IMR-90 (cell line): ENCODE data around the gene PRR22. TPM values are rescaled to one million over a fixed set of nuclear protein-coding genes. Genes with fewer than 3 reads are reported as not detected.

Experiments used
- ATAC-seq: fragments of 200-7000 bp; cut with Tn5 transposase; 2 replicates; pipeline ENCODE4 v1.9.1; 2020; ENCODE audit warnings: low read depth, mild to moderate bottlenecking, moderate library complexity
- BruUV-seq: library from RNA; stranded (reverse); fragments of 400-500 nt; replicated peaks from 2 replicates; lab custom pipeline; 2021; lab: Mats Ljungman, UMichigan
- CTCF ChIA-PET: fragments of 300-600 bp; formaldehyde crosslinking; extraction: SDS; loops from one replicate; lab custom pipeline; 2021; ENCODE audit warnings: antibody characterized with exemption; lab: Yijun Ruan, JAX
- POLR2A ChIA-PET: fragments of 300-600 bp; sonication (Branson Sonifier 250); formaldehyde crosslinking; loops from one replicate; lab custom pipeline; 2022; ENCODE audit warnings: antibody characterized with exemption; ENCODE audit not compliant: unreplicated experiment; lab: Charles Lee
- DNase-seq: peaks from one replicate; pipeline ENCODE4 v3.0.0; 2013
- H2AFZ ChIP-seq: replicated peaks from 2 replicates; pipeline ENCODE3; 2013; ENCODE audit warnings: low read length, mild to moderate bottlenecking; ENCODE audit not compliant: poor library complexity
- H2AK5ac ChIP-seq: 2 replicates; pipeline ENCODE4 v1.6.1; 2013; ENCODE audit warnings: low read depth, low read length, inconsistent platforms
- H2AK9ac ChIP-seq: replicated peaks from 2 replicates; pipeline ENCODE3; 2013; ENCODE audit warnings: mild to moderate bottlenecking, low read depth, low read length, moderate library complexity; ENCODE audit not compliant: poor library complexity
- H2BK120ac ChIP-seq: 2 replicates; pipeline ENCODE4 v1.6.1; 2013; ENCODE audit warnings: low read depth, low read length, inconsistent platforms
- H2BK15ac ChIP-seq: 3 replicates; pipeline ENCODE4 v1.6.1; 2013; ENCODE audit warnings: low read depth, low read length, inconsistent platforms
- H2BK20ac ChIP-seq: 2 replicates; pipeline ENCODE4 v1.6.1; 2013; ENCODE audit warnings: low read depth, mild to moderate bottlenecking, inconsistent platforms, low read length, moderate library complexity
- H2BK5ac ChIP-seq: 2 replicates; pipeline ENCODE4 v1.6.1; 2013; ENCODE audit warnings: mild to moderate bottlenecking, low read depth, low read length, inconsistent platforms; ENCODE audit not compliant: poor library complexity, severe bottlenecking
- H3K14ac ChIP-seq: replicated peaks from 2 replicates; pipeline ENCODE4 v1.6.1; 2013; ENCODE audit warnings: low read depth, low read length, inconsistent platforms
- H3K18ac ChIP-seq: 2 replicates; pipeline ENCODE4 v1.6.1; 2013; ENCODE audit warnings: low read depth, low read length, control low read depth
- H3K23ac ChIP-seq: 2 replicates; pipeline ENCODE4 v1.6.1; 2013; ENCODE audit warnings: low read depth, low read length, inconsistent platforms
- H3K27ac ChIP-seq: 2 replicates; pipeline ENCODE4 v1.5.1; 2013; ENCODE audit warnings: mild to moderate bottlenecking, control low read depth, low read length; ENCODE audit not compliant: insufficient read depth
- H3K27me3 ChIP-seq: 2 replicates; pipeline ENCODE4 v1.6.1; 2013; ENCODE audit warnings: low read length; ENCODE audit not compliant: control insufficient read depth, insufficient read depth
- H3K36me3 ChIP-seq: 2 replicates; pipeline ENCODE4 v1.6.1; 2013; ENCODE audit warnings: low read length, mixed read lengths; ENCODE audit not compliant: control insufficient read depth, insufficient read depth
- H3K4ac ChIP-seq: 2 replicates; pipeline ENCODE4 v1.6.1; 2013; ENCODE audit warnings: low read depth, low read length, inconsistent platforms
- H3K4me1 ChIP-seq: 2 replicates; pipeline ENCODE4 v1.6.1; 2013; ENCODE audit warnings: low read length, mixed read lengths; ENCODE audit not compliant: control insufficient read depth, insufficient read depth
- H3K4me2 ChIP-seq: 2 replicates; pipeline ENCODE4 v1.6.1; 2013; ENCODE audit warnings: low read depth, mild to moderate bottlenecking, control low read depth, low read length, moderate library complexity
- H3K4me3 ChIP-seq: 2 replicates; pipeline ENCODE4 v1.5.1; 2013; ENCODE audit warnings: low read depth, mild to moderate bottlenecking, control low read depth, low read length, moderate library complexity; ENCODE audit not compliant: insufficient read depth
- H3K56ac ChIP-seq: 2 replicates; pipeline ENCODE4 v1.6.1; 2013; ENCODE audit warnings: low read length, inconsistent platforms; ENCODE audit not compliant: insufficient read depth; ENCODE audit errors: extremely low read depth
- H3K79me1 ChIP-seq, 2 experiments: 2 replicates each; pipeline ENCODE4 v1.6.1; 2013; ENCODE audit warnings: low read length in 2 of 2, inconsistent platforms in 1 of 2, low read depth in 1 of 2
- H3K9ac ChIP-seq: 2 replicates; pipeline ENCODE4 v1.6.1; 2013; ENCODE audit warnings: low read depth, low read length, control low read depth
- H3K9me1 ChIP-seq: 2 replicates; pipeline ENCODE4 v1.6.1; 2013; ENCODE audit warnings: low read length, inconsistent platforms; ENCODE audit not compliant: insufficient read depth
- H3K9me3 ChIP-seq: 2 replicates; pipeline ENCODE4 v1.6.1; 2013; ENCODE audit warnings: low read length; ENCODE audit not compliant: control insufficient read depth, insufficient read depth
- H4K20me1 ChIP-seq: 2 replicates; pipeline ENCODE4 v1.6.1; 2013; ENCODE audit warnings: low read length, inconsistent platforms; ENCODE audit not compliant: insufficient read depth
- H4K5ac ChIP-seq: 2 replicates; pipeline ENCODE4 v1.6.1; 2013; ENCODE audit warnings: mild to moderate bottlenecking, low read depth, low read length, control low read depth
- H4K8ac ChIP-seq, 2 experiments: 2 replicates each; pipeline ENCODE4 v1.6.1; 2013; ENCODE audit warnings: low read depth in 2 of 2, low read length in 2 of 2, control low read depth in 1 of 2, inconsistent platforms in 1 of 2
- H4K91ac ChIP-seq: 2 replicates; pipeline ENCODE4 v1.6.1; 2013; ENCODE audit warnings: low read depth, low read length, inconsistent platforms; ENCODE audit not compliant: insufficient read depth
- ELK1 ChIP-seq: fragments of 150-350 bp; IDR thresholded peaks from 2 replicates; pipeline ENCODE4 v1.6.1; 2016; ENCODE audit warnings: low read depth, mild to moderate bottlenecking, low read length, moderate library complexity, borderline replicate concordance
- RCOR1 ChIP-seq: IDR thresholded peaks from 2 replicates; pipeline ENCODE4 v1.6.1; 2012; ENCODE audit warnings: mild to moderate bottlenecking, low read length, improper control_type of control experiment; ENCODE audit not compliant: insufficient replicate concordance
- WGBS, 2 experiments: methylation state at CpG; one replicate each; pipeline versions ENCODE4 v1.1.5 to v1.1.7; 2013; ENCODE audit warnings: missing lambda C conversion rate in 2 of 2; ENCODE audit not compliant: insufficient read length in 1 of 2; ENCODE audit errors: extremely low coverage in 2 of 2; 5-methylcytosine and 5-hydroxymethylcytosine counted together
- dilution Hi-C: fragments of 300-500 bp; cut with HindIII; formaldehyde crosslinking; loops from one replicate; pipeline ENCODE4 v1.14.3; 2018; ENCODE audit warnings: low sequenced_read_pairs; ENCODE audit not compliant: unreplicated experiment
- in situ Hi-C: fragments of 300-500 bp; cut with MboI; formaldehyde crosslinking; loops from 3 replicates; pipeline ENCODE4 v1.14.3; 2019; ENCODE audit warnings: low sequenced_read_pairs, inconsistent platforms, mixed read lengths
- intact Hi-C: fragments of 100-400 bp; cut with micrococcal nuclease; formaldehyde crosslinking; loops from 2 replicates; pipeline ENCODE4 v1.10.0; 2022
- polyA plus RNA-seq, 3 experiments: library from polyadenylated mRNA; depleted of rRNA; stranded (reverse); fragments of >200 nt; gene quantifications; 2 replicates each; pipeline ENCODE4 v1.2.3, GENCODE V29; 2012; ENCODE audit warnings: low replicate concordance in 1 of 3
- total RNA-seq: library from RNA; depleted of rRNA; stranded (reverse); fragments of >200 nt; gene quantifications from 2 replicates; pipeline ENCODE4 v1.2.3, GENCODE V29; 2012
- TF ChIP-seq, protein P1 (sequence below): conservative IDR thresholded peaks from 2 replicates; pipeline ENCODE4 v1.5.1; 2012; ENCODE audit warnings: mild to moderate bottlenecking, low read depth, low read length, improper control_type of control experiment

Gene PRR22
- total and polyA plus RNA-seq, 2 of the 4 experiments (the other 2 are of a cell fraction), result 0.92 TPM; not detected in 1

DNA sequence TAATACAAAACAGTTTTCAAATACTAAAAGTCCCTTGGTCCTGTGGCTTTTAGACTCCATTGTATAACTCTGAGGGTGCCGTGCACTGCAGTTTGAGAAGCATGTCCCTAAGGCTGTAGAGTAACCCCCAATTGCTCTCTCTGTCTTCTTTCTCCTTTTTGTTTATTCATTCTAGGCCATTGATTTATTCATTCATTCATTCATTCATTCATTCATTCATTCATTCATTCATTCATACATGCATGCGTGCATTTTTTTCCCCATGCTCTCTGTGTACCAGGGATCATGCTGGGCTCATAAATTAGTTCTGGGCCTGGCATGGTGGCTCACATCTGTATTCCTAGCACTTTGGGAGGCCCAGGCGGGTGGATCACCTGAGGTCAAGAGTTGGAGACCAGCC, 19.3 kb downstream of the PRR22 start:
- H3K27ac ChIP-seq, result no peak overlapping the region
- H2BK20ac ChIP-seq, result no peak overlapping the region
- BruUV-seq, result no TSS peak
- H3K4ac ChIP-seq, result no peak overlapping the region
- H4K91ac ChIP-seq, result no peak overlapping the region
- no peak for TF ChIP-seq RCOR1
- TF ChIP-seq ELK1, result no peak
- TF ChIP-seq, protein P1, sequence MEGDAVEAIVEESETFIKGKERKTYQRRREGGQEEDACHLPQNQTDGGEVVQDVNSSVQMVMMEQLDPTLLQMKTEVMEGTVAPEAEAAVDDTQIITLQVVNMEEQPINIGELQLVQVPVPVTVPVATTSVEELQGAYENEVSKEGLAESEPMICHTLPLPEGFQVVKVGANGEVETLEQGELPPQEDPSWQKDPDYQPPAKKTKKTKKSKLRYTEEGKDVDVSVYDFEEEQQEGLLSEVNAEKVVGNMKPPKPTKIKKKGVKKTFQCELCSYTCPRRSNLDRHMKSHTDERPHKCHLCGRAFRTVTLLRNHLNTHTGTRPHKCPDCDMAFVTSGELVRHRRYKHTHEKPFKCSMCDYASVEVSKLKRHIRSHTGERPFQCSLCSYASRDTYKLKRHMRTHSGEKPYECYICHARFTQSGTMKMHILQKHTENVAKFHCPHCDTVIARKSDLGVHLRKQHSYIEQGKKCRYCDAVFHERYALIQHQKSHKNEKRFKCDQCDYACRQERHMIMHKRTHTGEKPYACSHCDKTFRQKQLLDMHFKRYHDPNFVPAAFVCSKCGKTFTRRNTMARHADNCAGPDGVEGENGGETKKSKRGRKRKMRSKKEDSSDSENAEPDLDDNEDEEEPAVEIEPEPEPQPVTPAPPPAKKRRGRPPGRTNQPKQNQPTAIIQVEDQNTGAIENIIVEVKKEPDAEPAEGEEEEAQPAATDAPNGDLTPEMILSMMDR, result no peak
- CTCF ChIA-PET, result no interaction called here
- H2AK9ac ChIP-seq, result no peak overlapping the region
- WGBS, 2 experiments, result 100% methylated on average over 1 of the region's 3 CpGs; no CpG with 5 or more reads in 1 of the 2 experiments
- POLR2A ChIA-PET, result no interaction called here
- H3K9ac ChIP-seq, result no peak overlapping the region
- dilution Hi-C loops, result no loop called here
- H3K79me1 ChIP-seq, result no peaks in the 10 kb centered on the region
- no peak overlapping the region for H2BK120ac ChIP-seq
- intact Hi-C loops, result no loop called here
- H2BK15ac ChIP-seq, result no peak overlapping the region
- no peaks in the 10 kb centered on the region for H3K36me3 ChIP-seq
- H3K9me3 ChIP-seq, result 0 out of 2 replicates have a peak, but pooled peaks cover 3% of the 10 kb centered on the region
- H3K27me3 ChIP-seq, result no peaks in the 10 kb centered on the region
- no peak overlapping the region for H4K5ac ChIP-seq
- no peak overlapping the region for H3K23ac ChIP-seq
- no peaks in the 10 kb centered on the region for H4K20me1 ChIP-seq
- no peak overlapping the region for H4K8ac ChIP-seq
- H3K4me3 ChIP-seq, result no peak overlapping the region
- ATAC-seq (no peak), DNase-seq (no peak)
- no peaks in the 10 kb centered on the region for H3K9me1 ChIP-seq
- no peak overlapping the region for H2AK5ac ChIP-seq
- no peak overlapping the region for H3K4me2 ChIP-seq
- no peak overlapping the region for H3K56ac ChIP-seq
- no peaks in the 10 kb centered on the region for H3K4me1 ChIP-seq
- in situ Hi-C loops, result no loop called here
- no peak overlapping the region for H3K14ac ChIP-seq
- no peak overlapping the region for H3K18ac ChIP-seq
- H2BK5ac ChIP-seq, result no peak overlapping the region
- H2AFZ ChIP-seq, result no peak overlapping the region
